PC-3 (cell line): ENCODE results near the gene ANG.

Experiments
- CTCF ChIP-seq: fragments of 300-600 bp; sonication (generic); conservative IDR thresholded peaks from 2 replicates; pipeline ENCODE4 v1.5.1; 2017; ENCODE audit warnings: antibody characterized with exemption, low read depth, mild to moderate bottlenecking, low read length
- EZH2 ChIP-seq: fragments of 300-600 bp; sonication (generic); IDR thresholded peaks from one replicate; pipeline ENCODE4 v1.6.1; 2017; ENCODE audit warnings: antibody characterized with exemption, mild to moderate bottlenecking, low read length; ENCODE audit not compliant: unreplicated experiment
- EZH2phosphoT487 ChIP-seq: fragments of 300-600 bp; sonication (generic); IDR thresholded peaks from 2 replicates; pipeline ENCODE4 v1.6.1; 2018; ENCODE audit warnings: mild to moderate bottlenecking, antibody characterized with exemption, low read length, borderline replicate concordance

- TF ChIP-seq CTCF = no peak
- TF ChIP-seq EZH2phosphoT487 = no peak
- no peak for TF ChIP-seq EZH2
Observed at GRCh38 chr14:20698934-20699333, 10.4 kb downstream of the ANG start.
